Mucosa of gallbladder (tissue), 1 donor: ENCODE data around the gene ZNF385B. TPM values are rescaled to one million over a fixed set of nuclear protein-coding genes. Genes with fewer than 3 reads are reported as not detected.
"Not testable (repeated sequence)": the region's sequence is repeated elsewhere in the genome, so short reads cannot be mapped to it uniquely, and the experiment has no call there.

Source experiments
- DNase-seq: peaks from one replicate; pipeline ENCODE4 v3.0.0-alpha.2; 2020; ENCODE audit warnings: low spot score
- total RNA-seq: library from RNA; stranded (reverse); gene quantifications from one replicate; pipeline ENCODE4 v1.2.1, GENCODE V29; 2021
- donor health status: DM: no; HTN: no; CAD: no.

The ZNF385B gene
- total RNA-seq, 1 donor from 2014 or later, result 3.2 TPM

DNA sequence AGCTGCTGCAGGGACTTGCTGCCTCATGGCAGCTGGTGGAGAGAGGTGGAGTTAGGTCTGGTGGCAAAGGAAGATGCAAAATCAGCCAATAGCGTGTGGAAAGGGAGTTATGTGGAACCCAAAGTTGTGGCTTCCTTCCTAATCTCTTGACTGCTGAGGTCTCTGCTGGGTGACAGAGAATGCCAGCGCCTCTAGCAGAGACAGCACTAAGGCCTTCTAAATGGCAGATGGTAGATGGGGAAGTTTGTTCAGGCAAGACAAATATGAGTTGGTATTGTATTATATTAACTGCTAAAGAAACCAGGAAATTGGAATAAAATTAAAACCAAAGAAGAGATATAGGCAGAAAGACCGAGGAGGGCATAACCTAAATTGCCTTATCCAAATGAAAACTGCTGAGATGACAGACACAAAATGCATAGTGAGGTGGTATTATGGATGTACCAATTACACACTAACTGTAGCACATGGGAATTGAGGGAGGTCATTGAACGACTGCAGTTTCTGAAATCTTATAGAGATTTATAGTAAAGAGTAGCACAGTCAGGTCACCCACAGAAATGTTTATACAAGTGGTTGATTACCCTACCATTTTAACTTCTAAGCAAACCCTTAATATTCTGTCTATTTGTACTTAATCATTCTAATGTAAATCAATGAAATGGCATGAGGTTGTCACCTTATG, 350.2 kb downstream of the ZNF385B start:
- DNase-seq, result no peak

DNA sequence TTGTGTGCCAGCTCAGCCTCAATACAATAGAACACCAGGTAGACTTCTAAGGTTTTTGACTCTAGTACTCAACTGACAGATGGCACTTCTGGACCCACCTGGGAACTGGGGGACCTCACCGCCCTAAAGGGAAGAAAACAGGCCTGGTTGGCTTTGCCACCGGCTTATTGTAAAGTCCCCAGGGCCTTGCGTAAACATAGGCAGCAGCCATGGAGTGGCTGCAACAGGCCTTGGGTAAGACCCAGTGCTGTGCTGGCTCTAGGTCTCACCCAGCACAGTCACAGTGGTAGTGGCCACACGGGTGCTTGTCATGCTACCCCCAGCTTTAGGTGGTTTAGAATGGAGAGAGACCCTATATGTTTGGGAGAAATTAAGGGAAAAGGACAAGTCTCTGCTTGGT, 366.1 kb downstream of the ZNF385B start:
- no peak for DNase-seq

DNA sequence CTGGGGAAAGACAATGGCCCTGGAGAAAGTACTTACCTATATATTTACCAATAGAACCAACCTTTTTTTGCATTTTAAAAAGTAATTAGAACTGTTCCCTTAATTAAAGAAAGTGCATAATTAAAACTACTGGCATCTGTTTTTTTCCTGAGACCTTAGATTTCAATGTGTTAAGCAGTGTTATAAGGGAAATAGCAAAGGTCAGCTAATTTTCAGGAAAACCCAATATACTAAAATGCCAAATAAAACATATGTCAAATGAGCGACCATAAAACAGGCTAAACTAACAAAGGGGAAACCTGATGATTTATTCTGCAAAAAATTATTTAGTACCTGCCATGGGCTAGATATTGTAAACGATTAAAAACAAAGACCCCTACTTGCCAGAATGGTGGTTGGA, 372.8 kb downstream of the ZNF385B start:
- no peak for DNase-seq

DNA sequence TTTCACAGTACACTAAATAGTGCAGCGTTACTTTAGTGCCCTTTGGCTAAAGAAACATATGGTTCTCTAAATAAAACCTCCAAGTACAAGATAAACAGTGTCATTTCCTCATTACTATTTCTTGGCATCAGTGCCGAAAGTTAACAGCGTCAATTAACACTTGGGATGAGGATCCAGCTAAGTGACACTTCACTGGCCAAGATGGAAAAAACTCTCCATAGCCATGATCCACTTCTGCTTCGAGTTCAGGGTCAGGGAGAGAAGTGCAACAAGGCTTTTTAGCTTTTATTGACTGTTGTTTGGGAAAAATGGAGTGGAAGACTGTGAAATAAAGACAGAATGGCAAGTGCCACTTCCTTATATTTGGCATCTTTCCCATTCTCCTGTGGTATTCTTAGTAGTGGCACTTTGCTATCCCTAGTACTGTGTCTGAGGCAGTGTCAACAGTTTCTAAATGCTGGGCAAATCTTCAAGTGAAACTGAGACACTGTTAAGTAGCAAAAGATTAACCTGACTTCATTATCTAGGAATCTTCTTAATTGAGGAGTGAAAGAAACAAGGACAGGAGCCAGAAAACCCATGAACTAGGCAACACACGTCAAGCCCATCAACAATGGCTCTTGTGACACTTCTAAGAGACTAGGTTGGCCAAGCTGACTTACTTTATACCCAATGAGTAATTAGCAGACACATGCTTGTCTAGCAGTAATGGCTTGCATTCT, 374.2 kb downstream of the ZNF385B start:
- peak; percentile 26 for DNase-seq

DNA sequence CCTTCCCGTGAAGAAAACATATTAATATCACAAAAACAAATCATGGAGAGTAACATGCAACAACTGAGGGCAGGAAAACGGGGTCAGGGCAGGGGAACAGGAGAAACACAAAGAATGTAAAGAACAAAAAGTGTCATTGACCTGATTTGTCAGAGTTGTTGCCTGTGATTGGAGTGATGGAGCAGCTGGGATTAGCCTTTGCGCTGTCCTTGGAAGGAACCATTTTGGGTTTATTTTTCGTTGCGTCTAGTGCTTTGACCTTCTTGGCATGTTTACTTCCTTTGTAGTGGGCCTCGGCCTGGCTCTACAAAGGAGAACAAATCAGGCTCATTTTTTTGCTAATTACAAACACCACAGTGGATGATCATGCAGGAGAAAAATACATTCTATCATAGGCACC, 378.3 kb downstream of the ZNF385B start:
- DNase-seq, result no peak

DNA sequence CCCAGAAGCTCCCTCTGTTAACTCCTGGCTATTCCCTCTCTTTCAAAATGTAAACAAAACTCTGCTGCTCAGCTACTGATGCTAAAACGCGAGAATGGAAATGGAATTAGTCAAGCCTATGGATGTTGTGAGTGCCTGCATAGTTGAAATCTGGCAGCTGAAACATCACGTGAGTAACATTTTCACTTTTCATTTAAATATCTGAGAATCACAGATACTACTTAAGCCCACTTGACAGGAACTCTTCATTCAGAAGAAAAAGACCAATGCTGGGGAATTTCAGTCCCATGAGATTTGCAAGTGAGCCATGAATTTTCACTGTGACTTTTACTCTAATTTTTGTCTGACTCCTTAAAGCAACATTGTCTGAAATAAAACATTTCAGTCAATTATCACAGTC, 381.5 kb downstream of the ZNF385B start:
- DNase-seq, result no peak

DNA sequence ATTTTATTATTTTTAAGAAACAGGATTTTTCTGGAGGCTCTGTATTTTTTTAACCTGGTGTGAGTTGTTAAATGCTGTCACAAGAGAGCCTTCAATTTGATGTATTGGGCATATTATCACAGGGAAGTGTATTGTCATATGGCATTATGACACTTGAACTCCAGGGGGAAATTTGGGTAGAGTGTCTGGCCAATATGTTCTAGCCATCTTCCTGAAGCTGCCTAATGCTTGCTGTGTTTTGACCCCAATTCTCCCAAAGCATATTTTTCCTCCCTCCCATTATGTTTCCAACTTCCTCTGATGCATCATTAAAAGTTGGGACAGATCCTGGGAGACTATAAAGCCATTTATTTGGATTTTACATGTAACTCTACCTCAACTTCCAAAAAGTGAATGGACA, 382.6 kb downstream of the ZNF385B start:
- DNase-seq, result no peak

DNA sequence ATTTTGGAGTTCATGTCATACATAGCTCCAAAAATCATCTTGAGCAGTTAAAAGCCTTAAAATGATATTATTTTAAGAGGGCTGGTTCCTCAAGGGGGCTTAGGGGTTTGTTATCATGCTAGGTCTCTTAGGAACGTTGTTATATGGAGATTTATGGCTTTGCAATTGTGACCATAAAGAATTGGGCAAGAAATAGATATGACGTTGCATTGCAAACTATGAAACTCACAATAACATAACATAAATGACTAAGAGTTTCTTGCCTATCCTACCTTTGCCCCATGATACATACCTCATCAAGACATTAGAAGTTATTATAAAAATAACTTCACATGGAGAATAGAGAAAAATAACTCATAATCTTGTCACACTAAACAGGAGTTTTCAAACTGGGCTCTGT, 390.4 kb downstream of the ZNF385B start:
- DNase-seq, result no peak

DNA sequence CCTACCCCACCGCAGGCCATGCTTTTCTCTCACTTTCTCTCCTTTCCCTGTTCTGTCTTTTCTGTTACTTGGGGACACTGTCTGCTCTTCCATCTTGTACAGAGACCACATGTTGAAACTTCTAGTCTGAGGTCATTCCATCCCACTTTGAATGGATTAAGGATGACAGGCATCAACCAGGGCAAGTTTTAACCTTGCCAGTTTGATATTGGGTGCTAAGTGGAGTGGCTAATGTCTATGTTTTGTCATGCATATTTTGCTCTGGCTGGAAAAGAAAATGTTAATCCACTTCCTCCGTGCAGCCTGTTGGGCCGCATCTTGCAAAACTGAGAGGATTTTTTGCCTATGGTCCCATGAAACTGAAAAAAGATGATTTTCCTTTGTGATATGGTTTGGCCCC, 391.3 kb downstream of the ZNF385B start:
- no peak for DNase-seq

DNA sequence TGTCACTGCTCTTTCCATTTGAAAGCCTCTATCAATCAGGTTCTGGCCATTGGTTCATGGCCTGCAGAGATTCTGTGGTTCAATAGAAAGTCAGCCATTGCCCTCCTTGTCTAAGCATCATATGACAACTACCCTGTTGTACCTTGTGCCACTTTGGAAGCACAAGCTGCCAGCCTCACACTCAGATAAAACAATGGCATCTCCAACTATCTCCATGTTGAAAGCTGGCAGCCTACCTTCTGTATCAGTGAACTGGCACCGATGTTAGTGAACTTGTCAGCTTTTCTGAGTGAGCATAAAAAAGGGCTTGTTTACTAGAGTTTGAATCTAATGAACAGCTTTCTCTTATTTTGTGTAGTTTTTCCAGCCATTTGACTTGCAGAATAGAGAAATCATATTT, 393.5 kb downstream of the ZNF385B start:
- DNase-seq, result no peak

DNA sequence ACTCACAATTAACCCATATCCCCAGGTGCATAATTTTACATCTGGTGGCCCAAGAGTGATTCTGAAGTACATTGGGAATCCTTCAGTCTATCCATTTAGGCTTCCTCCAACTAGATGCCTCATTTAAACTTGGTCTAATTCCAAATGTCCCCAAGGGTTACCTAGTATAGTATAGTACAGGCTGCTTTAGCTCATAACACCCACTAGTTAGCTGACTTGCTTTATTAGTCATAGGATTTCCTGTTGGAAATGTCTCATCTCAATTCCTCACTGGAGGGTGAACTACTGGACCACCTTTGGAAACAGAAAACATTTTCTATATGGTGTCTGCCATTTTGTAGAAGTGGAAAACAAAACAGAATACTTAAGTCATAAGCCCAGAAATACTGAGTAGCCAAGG, 394.3 kb downstream of the ZNF385B start:
- DNase-seq, result no peak

DNA sequence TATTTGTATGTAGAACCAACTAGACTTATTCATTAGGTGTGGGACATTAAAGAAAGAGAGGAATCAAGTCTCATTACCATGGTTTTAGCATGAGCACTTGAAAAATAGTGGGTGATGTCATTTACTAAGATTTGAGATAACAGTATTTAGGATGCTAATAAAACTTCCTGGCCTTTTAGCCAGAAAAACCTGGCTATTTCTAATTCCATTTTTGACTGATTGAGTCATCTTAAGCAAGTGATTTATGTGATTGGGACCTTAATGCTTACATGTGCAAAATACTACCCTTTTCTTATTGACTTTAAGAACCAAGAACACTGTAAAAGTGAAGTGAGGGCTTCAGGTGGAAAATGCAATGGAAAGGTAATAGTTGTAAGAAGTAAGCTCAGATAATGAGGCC, 400.0 kb downstream of the ZNF385B start:
- no peak for DNase-seq

DNA sequence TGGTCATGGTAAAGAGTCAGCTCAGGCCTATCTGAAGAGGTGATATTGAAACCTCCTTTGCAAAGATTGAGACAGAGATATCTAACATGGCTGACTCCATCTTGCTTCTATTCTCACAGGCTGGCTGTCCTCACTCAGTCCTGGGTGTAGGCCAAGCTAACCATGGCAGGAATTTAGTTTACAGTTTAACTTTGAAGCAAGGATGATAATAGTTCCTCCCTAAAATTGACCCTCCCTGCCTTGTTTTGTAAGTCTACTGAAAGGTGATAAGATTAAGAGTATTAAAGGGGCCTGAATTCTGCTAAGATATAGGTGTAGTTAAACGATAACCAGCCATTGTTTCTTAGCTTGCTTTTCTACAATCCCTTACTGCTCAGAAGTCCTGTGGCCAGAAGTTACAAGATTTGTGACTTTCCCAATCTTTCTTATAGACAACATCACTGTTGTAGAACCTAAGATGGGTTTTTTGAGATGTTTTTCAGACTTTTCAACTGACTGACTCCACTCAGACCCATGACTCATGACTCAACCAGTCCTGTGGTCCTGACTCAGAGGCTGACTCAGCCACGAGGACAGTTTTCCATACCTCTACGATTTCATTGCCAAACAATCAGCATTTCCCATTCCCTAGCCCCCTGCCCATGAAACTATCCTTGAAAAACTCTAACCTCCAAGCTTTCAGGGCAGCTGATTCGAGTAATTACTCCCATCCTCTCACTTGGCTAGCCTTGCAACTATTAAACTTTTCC, 401.1 kb downstream of the ZNF385B start:
- peak; percentile 28 for DNase-seq

DNA sequence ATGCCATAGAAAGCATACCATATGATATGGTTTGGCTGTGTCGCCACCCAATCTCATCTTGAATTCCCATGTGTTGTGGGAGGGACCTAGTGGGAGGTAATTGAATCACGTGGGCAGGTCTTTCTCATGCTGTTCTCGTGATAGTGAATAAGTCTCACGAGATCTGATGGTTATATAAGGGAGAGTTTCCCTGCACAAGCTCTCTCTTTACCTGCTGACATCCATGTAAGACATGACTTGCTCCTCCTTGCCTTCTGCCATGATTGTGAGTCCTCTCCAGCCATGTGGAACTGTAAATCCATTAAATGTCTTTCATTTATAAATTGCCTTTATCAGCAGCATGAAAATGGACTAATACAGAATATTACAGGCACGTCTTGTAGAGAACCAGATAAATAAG, 403.3 kb downstream of the ZNF385B start:
- DNase-seq, result not testable (repeated sequence)

DNA sequence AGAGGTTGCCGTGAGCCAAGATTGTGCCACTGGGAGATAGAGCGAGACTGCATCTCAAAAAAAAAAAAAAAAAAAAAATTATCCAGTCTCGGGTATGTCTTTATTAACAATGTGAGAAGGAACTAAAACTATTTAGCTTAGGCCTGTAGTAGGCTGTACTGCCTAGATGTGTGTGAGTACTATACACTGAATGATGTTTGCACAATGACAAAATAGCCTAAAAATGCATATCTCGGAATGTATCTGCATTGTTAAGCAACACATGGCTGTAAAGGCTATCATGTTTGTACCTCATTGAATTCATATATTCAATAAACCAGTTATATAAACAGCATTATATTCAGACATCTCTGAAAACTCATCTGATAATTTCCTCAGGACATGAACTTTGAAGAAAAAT, 405.6 kb downstream of the ZNF385B start:
- DNase-seq, result no peak

DNA sequence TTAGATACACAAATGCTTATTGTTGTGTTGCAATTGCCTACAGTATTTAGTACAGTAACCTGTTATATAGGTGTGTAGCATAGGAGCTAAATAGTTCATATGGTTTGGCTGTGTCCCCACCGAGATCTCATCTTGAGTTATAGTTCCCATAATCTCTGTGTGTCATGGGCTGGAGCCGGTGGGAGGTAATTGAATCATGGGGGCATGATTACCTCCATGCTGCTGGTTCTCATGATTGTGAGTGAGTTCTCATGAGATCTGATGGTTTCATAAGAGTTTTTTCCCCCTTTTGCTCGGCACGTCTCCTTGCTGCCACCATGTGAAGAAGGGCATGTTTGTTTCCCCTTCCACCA, 406.3 kb downstream of the ZNF385B start:
- no peak for DNase-seq

DNA sequence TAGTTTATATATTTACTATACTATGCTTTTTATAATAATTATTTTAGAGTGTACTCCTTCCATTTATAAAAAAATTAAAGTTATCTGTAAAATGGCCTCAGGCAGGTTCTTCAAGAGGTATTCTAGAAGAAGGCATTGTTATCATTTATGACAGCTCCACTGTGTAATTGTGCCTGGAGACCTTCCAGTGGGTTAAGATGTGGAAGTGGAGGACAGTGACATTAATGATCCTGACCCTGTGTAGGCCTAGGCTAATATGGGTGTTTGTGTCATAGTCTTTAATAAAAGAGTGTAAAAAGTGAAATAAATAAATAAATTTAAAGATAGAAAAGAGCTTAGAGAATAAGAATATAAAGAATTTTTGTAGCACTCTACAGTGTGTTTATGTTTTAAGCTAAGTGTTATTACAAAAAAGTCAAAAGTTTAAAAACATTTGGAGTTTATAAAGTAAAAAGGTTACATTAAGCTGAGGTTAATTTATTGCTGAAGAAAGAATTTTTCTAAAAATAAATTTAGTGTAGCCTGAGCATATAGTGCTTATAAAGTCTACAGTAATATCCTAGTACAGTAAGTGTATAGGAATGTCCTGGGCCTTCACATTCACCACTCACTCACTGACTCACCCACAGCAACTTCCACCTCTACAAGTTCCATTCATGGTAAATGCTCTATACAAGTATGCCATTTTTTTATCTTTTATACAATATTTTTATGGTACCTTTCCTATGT, 406.8 kb downstream of the ZNF385B start:
- no peak for DNase-seq

DNA sequence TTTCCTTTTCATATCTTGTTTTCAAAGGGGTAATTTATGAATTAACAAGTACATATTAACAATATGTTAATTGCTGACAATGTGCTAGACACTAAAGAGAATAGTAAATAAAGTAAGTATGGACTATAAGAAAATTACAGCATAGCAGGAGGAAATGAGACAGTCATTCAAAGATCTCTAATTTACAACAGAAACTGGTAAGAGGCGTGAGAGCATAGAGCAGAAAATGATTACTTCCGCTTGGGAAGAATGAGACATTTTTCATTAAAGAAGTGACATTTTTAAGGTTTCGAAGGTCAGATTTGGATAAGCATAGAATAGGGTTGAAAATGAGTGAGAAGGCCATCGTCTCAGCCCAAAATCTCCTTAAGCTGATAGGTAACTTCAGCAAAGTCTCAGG, 412.4 kb downstream of the ZNF385B start:
- DNase-seq, result no peak

DNA sequence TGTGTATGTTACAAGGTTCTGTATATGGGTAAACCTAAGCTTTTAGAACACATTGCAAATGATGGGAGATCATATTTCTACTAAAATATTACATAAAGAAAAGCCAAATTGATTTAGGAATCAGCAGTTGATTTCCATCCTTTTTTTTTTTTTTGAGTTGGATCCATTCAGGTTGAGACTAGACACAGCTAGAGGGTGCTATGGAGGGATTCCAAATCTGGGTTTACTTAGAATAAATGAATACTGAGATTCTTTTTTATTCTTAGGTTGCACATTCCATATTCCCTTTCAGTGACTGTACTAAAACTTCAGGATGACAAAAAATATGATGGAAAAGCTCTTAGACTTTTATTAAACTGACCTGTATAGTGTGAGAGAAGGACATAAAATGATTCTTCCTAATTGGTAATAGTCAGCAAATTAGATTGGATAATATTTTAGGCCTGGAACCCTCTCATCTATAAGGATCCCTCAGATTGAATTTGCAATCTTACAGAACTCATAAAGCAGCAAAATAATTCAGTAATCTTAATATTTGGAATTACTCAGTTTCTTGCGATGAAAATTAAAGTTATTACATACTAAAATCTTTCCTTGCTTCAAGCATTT, 413.5 kb downstream of the ZNF385B start:
- DNase-seq, result no peak

DNA sequence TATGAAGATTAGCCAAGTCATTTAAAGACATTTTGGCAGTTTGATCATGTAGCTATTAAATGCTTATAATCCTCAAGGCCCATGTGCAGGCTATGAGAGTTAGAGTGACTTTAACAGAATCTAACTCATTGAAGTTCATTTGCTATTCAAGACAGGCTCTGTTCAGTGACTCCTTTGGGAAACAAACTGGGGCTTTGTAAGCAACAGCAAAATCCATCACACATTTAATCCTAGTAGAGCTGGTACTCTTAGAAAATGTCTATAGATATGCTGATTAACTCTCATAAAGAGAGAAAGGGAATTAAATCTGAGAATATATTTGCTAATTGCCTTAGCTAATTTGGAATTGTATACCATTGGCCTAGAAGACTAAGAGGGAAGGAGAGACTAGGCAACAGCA, 414.0 kb downstream of the ZNF385B start:
- DNase-seq, result no peak

DNA sequence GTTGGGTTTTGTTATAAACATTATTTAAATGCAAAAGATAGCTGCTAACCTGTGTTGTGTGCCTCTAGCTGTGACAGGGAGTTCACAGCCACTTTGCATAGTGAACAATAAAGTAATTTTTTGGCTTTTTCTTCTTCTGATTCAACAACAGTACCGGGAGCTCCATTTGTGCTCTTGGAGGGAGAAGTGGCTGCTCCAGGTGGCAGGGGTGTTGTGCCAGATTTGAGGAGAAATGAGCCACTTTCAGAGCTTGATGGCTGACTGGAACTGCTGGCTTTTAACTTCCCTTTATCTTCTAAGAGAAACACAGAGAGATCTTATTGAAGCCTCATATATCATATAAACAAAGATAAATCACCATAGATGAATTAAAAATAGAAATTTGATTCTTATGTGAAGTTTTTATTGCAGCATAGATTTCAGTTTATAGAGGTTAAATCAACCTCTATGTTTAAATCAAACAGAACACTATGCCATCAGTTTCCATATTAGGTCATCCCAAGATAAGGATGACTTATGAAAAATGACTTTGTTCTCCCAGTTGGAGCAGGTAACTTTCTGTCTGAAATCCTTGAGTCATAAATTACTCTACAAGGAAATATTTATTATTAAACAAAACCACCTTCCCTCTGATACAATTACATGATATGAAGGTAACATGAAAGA, 414.8 kb downstream of the ZNF385B start:
- no peak for DNase-seq
